ENCODE measurements around the gene SLC31A2.

DNA sequence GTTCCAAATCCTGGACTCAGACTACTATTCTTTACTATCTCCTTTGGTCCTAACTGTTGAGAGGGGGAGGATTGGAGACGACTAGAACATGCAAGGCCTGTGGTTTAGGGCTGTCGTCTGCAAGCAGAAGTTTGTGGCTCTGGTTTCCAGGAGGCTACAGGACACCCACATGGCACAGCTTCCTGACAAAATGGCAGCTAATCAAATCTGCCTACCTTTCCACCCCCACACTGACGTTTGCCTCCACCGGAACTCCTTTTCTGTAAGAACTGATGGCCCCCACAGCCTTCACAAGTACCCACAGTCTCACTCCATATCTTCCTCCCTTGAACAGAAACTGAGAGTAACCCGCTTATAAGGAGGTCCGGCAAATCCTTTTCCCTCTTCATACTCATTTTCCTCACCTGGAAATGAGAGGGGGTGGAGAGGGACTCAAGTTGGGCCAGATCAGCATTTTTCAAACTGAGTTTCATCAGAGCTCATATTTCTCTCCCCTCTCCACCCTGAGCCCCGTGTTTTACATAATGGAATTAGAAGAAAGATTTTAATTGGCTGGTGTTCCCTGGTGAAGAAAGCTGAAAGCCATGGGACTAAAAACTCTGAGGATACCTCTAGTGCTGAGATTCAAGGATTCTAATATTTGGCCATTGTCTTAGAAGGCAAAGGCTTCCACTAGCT, 5.2 kb downstream of the SLC31A2 start:
- TF ChIP-seq, protein P1, sequence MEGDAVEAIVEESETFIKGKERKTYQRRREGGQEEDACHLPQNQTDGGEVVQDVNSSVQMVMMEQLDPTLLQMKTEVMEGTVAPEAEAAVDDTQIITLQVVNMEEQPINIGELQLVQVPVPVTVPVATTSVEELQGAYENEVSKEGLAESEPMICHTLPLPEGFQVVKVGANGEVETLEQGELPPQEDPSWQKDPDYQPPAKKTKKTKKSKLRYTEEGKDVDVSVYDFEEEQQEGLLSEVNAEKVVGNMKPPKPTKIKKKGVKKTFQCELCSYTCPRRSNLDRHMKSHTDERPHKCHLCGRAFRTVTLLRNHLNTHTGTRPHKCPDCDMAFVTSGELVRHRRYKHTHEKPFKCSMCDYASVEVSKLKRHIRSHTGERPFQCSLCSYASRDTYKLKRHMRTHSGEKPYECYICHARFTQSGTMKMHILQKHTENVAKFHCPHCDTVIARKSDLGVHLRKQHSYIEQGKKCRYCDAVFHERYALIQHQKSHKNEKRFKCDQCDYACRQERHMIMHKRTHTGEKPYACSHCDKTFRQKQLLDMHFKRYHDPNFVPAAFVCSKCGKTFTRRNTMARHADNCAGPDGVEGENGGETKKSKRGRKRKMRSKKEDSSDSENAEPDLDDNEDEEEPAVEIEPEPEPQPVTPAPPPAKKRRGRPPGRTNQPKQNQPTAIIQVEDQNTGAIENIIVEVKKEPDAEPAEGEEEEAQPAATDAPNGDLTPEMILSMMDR (IDR thresholded peaks at IDR 0.05; ENCODE audit: insufficient read depth, low read depth, low read length) = no peak
- TF ChIP-seq EZH2 (IDR thresholded peaks at IDR 0.05; ENCODE audit: insufficient read depth, low read length) = no peak

Data from astrocyte (in vitro differentiated cells and primary cell).